ENCODE results near the gene KCTD2. TPM values are rescaled to one million over a fixed set of nuclear protein-coding genes. Genes with fewer than 3 reads are reported as not detected.

The KCTD2 gene
- total and polyA plus RNA-seq, 2 of the 13 experiments (the other 11 are each of a cell fraction or from before 2014, with no cell fraction given), result 28.3 to 32.6 TPM

- TF ChIP-seq ZSCAN20 (CRISPR knock-in tag; IDR thresholded peaks at IDR 0.05; ENCODE audit: borderline replicate concordance), result no peak
- TF ChIP-seq MEIS1 (CRISPR knock-in tag; IDR thresholded peaks at IDR 0.05; ENCODE audit: borderline replicate concordance), result peak; percentile 91; the same call in 1 of the 2 replicates
- no peak for TF ChIP-seq ISX (CRISPR knock-in tag; conservative IDR thresholded peaks at IDR 0.05)
- peak; percentile 99 for TF ChIP-seq NR2F6 (IDR thresholded peaks at IDR 0.05)
- TF ChIP-seq NR2F6 (CRISPR knock-in tag; IDR thresholded peaks at IDR 0.05), result peak; percentile 100
- 0 out of 2 replicates have a peak, but pooled peaks have one; percentile 43 for TF ChIP-seq ZNF709 (CRISPR knock-in tag; IDR thresholded peaks at IDR 0.05)
- TF ChIP-seq KLF12 (CRISPR knock-in tag; IDR thresholded peaks at IDR 0.05; ENCODE audit: borderline replicate concordance), result peak; percentile 48; the same call in 1 of the 2 replicates
- peak; percentile 51; the same call in 1 of the 2 replicates for TF ChIP-seq ZNF652 (CRISPR knock-in tag; IDR thresholded peaks at IDR 0.05; ENCODE audit: borderline replicate concordance, low read depth)
- TF ChIP-seq ZNF180 (CRISPR knock-in tag; IDR thresholded peaks at IDR 0.05; ENCODE audit: borderline replicate concordance, low read depth), result no peak
- TF ChIP-seq ZNF30 (CRISPR knock-in tag; IDR thresholded peaks at IDR 0.05), result no peak
- TF ChIP-seq ZNF878 (CRISPR knock-in tag; IDR thresholded peaks at IDR 0.05), result no peak
- TF ChIP-seq BORCS8-MEF2B (CRISPR knock-in tag; IDR thresholded peaks at IDR 0.05), result peak; percentile 53; the same call in 1 of the 2 replicates
- peak; percentile 86 for TF ChIP-seq KDM6A (CRISPR knock-in tag; IDR thresholded peaks at IDR 0.05; ENCODE audit: low read depth)
- TF ChIP-seq ZNF451 (CRISPR knock-in tag; IDR thresholded peaks at IDR 0.05), result no peak
- TF ChIP-seq ZNF274 (CRISPR knock-in tag; IDR thresholded peaks at IDR 0.05), result peak; percentile 84
- TF ChIP-seq, protein P1, sequence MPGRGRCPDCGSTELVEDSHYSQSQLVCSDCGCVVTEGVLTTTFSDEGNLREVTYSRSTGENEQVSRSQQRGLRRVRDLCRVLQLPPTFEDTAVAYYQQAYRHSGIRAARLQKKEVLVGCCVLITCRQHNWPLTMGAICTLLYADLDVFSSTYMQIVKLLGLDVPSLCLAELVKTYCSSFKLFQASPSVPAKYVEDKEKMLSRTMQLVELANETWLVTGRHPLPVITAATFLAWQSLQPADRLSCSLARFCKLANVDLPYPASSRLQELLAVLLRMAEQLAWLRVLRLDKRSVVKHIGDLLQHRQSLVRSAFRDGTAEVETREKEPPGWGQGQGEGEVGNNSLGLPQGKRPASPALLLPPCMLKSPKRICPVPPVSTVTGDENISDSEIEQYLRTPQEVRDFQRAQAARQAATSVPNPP (CRISPR knock-in tag; IDR thresholded peaks at IDR 0.05), result no peak
- TF ChIP-seq, protein P2, sequence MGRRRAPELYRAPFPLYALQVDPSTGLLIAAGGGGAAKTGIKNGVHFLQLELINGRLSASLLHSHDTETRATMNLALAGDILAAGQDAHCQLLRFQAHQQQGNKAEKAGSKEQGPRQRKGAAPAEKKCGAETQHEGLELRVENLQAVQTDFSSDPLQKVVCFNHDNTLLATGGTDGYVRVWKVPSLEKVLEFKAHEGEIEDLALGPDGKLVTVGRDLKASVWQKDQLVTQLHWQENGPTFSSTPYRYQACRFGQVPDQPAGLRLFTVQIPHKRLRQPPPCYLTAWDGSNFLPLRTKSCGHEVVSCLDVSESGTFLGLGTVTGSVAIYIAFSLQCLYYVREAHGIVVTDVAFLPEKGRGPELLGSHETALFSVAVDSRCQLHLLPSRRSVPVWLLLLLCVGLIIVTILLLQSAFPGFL (CRISPR knock-in tag; IDR thresholded peaks at IDR 0.05), result no peak
- TF ChIP-seq ZNF430 (CRISPR knock-in tag; IDR thresholded peaks at IDR 0.05), result peak; percentile 71
- TF ChIP-seq SAFB2 (CRISPR knock-in tag; IDR thresholded peaks at IDR 0.05; ENCODE audit: borderline replicate concordance, low read depth), result no peak
- no peak for TF ChIP-seq YEATS2 (CRISPR knock-in tag; IDR thresholded peaks at IDR 0.05; ENCODE audit: borderline replicate concordance)
- TF ChIP-seq POLR2AphosphoS2 (IDR thresholded peaks at IDR 0.05; ENCODE audit: low read depth, low read length), result no peak
- peak; percentile 94 for TF ChIP-seq ELF3 (CRISPR knock-in tag; IDR thresholded peaks at IDR 0.05)
- TF ChIP-seq ZNF557 (CRISPR knock-in tag; IDR thresholded peaks at IDR 0.05), result no peak
- no peak for TF ChIP-seq AGO1 (IDR thresholded peaks at IDR 0.05; ENCODE audit: low read depth, low read length, poor library complexity, severe bottlenecking)
- TF ChIP-seq, protein P3, sequence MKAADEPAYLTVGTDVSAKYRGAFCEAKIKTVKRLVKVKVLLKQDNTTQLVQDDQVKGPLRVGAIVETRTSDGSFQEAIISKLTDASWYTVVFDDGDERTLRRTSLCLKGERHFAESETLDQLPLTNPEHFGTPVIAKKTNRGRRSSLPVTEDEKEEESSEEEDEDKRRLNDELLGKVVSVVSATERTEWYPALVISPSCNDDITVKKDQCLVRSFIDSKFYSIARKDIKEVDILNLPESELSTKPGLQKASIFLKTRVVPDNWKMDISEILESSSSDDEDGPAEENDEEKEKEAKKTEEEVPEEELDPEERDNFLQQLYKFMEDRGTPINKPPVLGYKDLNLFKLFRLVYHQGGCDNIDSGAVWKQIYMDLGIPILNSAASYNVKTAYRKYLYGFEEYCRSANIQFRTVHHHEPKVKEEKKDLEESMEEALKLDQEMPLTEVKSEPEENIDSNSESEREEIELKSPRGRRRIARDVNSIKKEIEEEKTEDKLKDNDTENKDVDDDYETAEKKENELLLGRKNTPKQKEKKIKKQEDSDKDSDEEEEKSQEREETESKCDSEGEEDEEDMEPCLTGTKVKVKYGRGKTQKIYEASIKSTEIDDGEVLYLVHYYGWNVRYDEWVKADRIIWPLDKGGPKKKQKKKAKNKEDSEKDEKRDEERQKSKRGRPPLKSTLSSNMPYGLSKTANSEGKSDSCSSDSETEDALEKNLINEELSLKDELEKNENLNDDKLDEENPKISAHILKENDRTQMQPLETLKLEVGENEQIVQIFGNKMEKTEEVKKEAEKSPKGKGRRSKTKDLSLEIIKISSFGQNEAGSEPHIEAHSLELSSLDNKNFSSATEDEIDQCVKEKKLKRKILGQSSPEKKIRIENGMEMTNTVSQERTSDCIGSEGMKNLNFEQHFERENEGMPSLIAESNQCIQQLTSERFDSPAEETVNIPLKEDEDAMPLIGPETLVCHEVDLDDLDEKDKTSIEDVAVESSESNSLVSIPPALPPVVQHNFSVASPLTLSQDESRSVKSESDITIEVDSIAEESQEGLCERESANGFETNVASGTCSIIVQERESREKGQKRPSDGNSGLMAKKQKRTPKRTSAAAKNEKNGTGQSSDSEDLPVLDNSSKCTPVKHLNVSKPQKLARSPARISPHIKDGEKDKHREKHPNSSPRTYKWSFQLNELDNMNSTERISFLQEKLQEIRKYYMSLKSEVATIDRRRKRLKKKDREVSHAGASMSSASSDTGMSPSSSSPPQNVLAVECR (CRISPR knock-in tag; IDR thresholded peaks at IDR 0.05; ENCODE audit: borderline replicate concordance), result peak; percentile 74; the same call in 1 of the 2 replicates
- peak; percentile 94 for TF ChIP-seq RXRA (CRISPR knock-in tag; IDR thresholded peaks at IDR 0.05)
- TF ChIP-seq ETV6 (CRISPR knock-in tag; conservative IDR thresholded peaks at IDR 0.05), result peak; percentile 99
Measured at GRCh38 chr17:75084039-75084660, 37.1 kb downstream of the KCTD2 start (continued).

Data from HepG2 (cell line).